Measurements from ENCODE around the gene SMCO1. TPM values are rescaled to one million over a fixed set of nuclear protein-coding genes. Genes with fewer than 3 reads are reported as not detected.

Gene SMCO1
- total RNA-seq, 3 donors from 2014 or later (not counting 1 experiment from before 2014, with no cell fraction given): not detected

GRCh38 chr3:196499061-196499460, 16.1 kb downstream of the SMCO1 start:
- H3K9me3 ChIP-seq (ENCODE audit: control insufficient read depth, insufficient read depth, low read length): no peaks in the 10 kb centered on the region
- WGBS (ENCODE audit: insufficient coverage): 89% methylated on average over 5 of the region's 5 CpGs
- peaks cover 10% of the 10 kb centered on the region for H3K36me3 ChIP-seq (ENCODE audit: control insufficient read depth, insufficient read depth, low read length)
- peak overlapping the region; percentile 2 to 35 for H3K27ac Mint-ChIP-seq
- no peak for ATAC-seq
- H3K4me3 Mint-ChIP-seq: peak overlapping the region; percentile 99
- intact Hi-C loops (cut with micrococcal nuclease): no loop called here
- peaks cover 26% of the 10 kb centered on the region for H3K4me1 ChIP-seq (ENCODE audit: control insufficient read depth, insufficient read depth, low read length)
- no peak for TF ChIP-seq CTCF (IDR thresholded peaks at IDR 0.05)
- H3K27ac ChIP-seq (ENCODE audit: low read length): no peak overlapping the region
- H3K4me1 Mint-ChIP-seq: peaks cover 67 to 69% of the 10 kb centered on the region in 2 donors
- H3K27me3 ChIP-seq (ENCODE audit: control insufficient read depth, insufficient read depth, low read length): no peaks in the 10 kb centered on the region
- H3K27me3 Mint-ChIP-seq (ENCODE audit: low read depth in 2 of 2): no peaks in the 10 kb centered on the region
- H3K4me3 ChIP-seq (ENCODE audit: low read length): no peak overlapping the region
- no peaks in the 10 kb centered on the region for H3K36me3 Mint-ChIP-seq
- no peak for DNase-seq
- H3K9me3 Mint-ChIP-seq: no peaks in the 10 kb centered on the region

GRCh38 chr3:196498297-196498696, 16.8 kb downstream of the SMCO1 start:
- Mint-ChIP-seq H3K27me3 (ENCODE audit: low read depth in 2 of 2) (no peaks in the 10 kb centered on the region), H3K9me3 (no peaks in the 10 kb centered on the region), H3K4me1 (peaks cover 62 to 67% of the 10 kb centered on the region in 2 donors), H3K36me3 (no peaks in the 10 kb centered on the region), H3K27ac (peak overlapping the region in 1 of 2 donors; percentile 2), H3K4me3 (no peak overlapping the region)
- WGBS (ENCODE audit: insufficient coverage): 99% methylated on average over 8 of the region's 8 CpGs
- no peak for TF ChIP-seq CTCF (IDR thresholded peaks at IDR 0.05)
- ATAC-seq (no peak), DNase-seq (no peak)
- Histone ChIP-seq H3K36me3 (ENCODE audit: control insufficient read depth, insufficient read depth, low read length) (peaks cover 10% of the 10 kb centered on the region), H3K4me3 (ENCODE audit: low read length) (no peak overlapping the region), H3K27ac (ENCODE audit: low read length) (no peak overlapping the region), H3K4me1 (ENCODE audit: control insufficient read depth, insufficient read depth, low read length) (peaks cover 23% of the 10 kb centered on the region), H3K9me3 (ENCODE audit: control insufficient read depth, insufficient read depth, low read length) (no peaks in the 10 kb centered on the region), H3K27me3 (ENCODE audit: control insufficient read depth, insufficient read depth, low read length) (no peaks in the 10 kb centered on the region)
- intact Hi-C loops (cut with micrococcal nuclease): no loop called here

- H3K27ac Mint-ChIP-seq: peak overlapping the region in 1 of 2 donors; percentile 7
- H3K36me3 Mint-ChIP-seq: no peaks in the 10 kb centered on the region
- intact Hi-C loops (cut with micrococcal nuclease): no loop called here
- Histone ChIP-seq H3K4me1 (ENCODE audit: control insufficient read depth, insufficient read depth, low read length) (peaks cover 13% of the 10 kb centered on the region), H3K4me3 (ENCODE audit: low read length) (no peak overlapping the region), H3K27me3 (ENCODE audit: control insufficient read depth, insufficient read depth, low read length) (no peaks in the 10 kb centered on the region), H3K36me3 (ENCODE audit: control insufficient read depth, insufficient read depth, low read length) (peaks cover 10% of the 10 kb centered on the region), H3K9me3 (ENCODE audit: control insufficient read depth, insufficient read depth, low read length) (no peaks in the 10 kb centered on the region), H3K27ac (ENCODE audit: low read length) (no peak overlapping the region)
- no peak for DNase-seq
- peaks cover 55 to 60% of the 10 kb centered on the region in 2 donors for H3K4me1 Mint-ChIP-seq
- no peak overlapping the region for H3K4me3 Mint-ChIP-seq
- no peaks in the 10 kb centered on the region for H3K9me3 Mint-ChIP-seq
- 92% methylated on average over 4 of the region's 4 CpGs for WGBS (ENCODE audit: insufficient coverage)
- no peak for TF ChIP-seq CTCF (IDR thresholded peaks at IDR 0.05)
- no peak for ATAC-seq
- no peaks in the 10 kb centered on the region for H3K27me3 Mint-ChIP-seq (ENCODE audit: low read depth in 2 of 2)
Observed at GRCh38 chr3:196496183-196496582, 19.0 kb downstream of the SMCO1 start.

GRCh38 chr3:196493292-196493691, 21.9 kb downstream of the SMCO1 start:
- Mint-ChIP-seq H3K27ac (no peak overlapping the region), H3K9me3 (no peaks in the 10 kb centered on the region), H3K4me3 (no peak overlapping the region), H3K27me3 (ENCODE audit: low read depth in 2 of 2) (no peaks in the 10 kb centered on the region), H3K4me1 (peaks cover 45 to 49% of the 10 kb centered on the region in 2 donors), H3K36me3 (no peaks in the 10 kb centered on the region)
- Histone ChIP-seq H3K27ac (ENCODE audit: low read length) (no peak overlapping the region), H3K4me3 (ENCODE audit: low read length) (no peak overlapping the region), H3K9me3 (ENCODE audit: control insufficient read depth, insufficient read depth, low read length) (no peaks in the 10 kb centered on the region), H3K36me3 (ENCODE audit: control insufficient read depth, insufficient read depth, low read length) (peaks cover 10% of the 10 kb centered on the region), H3K27me3 (ENCODE audit: control insufficient read depth, insufficient read depth, low read length) (no peaks in the 10 kb centered on the region), H3K4me1 (ENCODE audit: control insufficient read depth, insufficient read depth, low read length) (no peaks in the 10 kb centered on the region)
- ATAC-seq (no peak), DNase-seq (no peak)
- TF ChIP-seq CTCF (IDR thresholded peaks at IDR 0.05): no peak
- intact Hi-C loops (cut with micrococcal nuclease): no loop called here
- WGBS (ENCODE audit: insufficient coverage): 98% methylated on average over 7 of the region's 7 CpGs
